HFF-Myc (cell line): ENCODE data around the gene RAPGEF5.

Experiments used
- DNase-seq: peaks from one replicate; pipeline ENCODE4 v3.0.0-alpha.2; 2011; ENCODE audit warnings: low read depth; ENCODE audit errors: extremely low read depth
- H3K4me3 ChIP-seq: replicated peaks from 2 replicates; pipeline ENCODE4 v1.5.1; 2011; ENCODE audit warnings: low read depth, mild to moderate bottlenecking, control low read depth, low read length
- TF ChIP-seq, protein P1 (sequence below): IDR thresholded peaks from 2 replicates; pipeline ENCODE4 v1.5.1; 2012; ENCODE audit warnings: mild to moderate bottlenecking, low read depth, low read length, control low read depth; ENCODE audit errors: missing control alignments

Gene RAPGEF5

DNA sequence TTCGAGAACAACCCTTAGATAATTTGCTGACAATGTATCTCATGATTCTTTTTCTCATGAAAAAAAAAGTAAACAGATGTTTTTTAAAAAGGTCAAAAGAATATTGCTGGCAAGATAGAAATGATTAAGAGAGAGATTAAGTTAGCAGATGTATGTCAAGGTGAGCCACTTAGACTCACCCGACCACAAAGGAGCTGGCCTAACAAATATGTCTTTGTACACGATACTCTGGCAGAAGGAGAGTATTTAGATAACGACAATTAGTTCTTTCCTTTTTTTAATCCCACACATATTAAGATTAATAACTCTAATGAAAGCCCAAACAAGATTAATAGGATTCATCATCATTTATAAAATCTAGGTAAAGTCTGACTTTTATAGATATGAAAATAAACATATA, 156.7 kb downstream of the RAPGEF5 start:
- H3K4me3 ChIP-seq = no peak overlapping the region
- TF ChIP-seq, protein P1, sequence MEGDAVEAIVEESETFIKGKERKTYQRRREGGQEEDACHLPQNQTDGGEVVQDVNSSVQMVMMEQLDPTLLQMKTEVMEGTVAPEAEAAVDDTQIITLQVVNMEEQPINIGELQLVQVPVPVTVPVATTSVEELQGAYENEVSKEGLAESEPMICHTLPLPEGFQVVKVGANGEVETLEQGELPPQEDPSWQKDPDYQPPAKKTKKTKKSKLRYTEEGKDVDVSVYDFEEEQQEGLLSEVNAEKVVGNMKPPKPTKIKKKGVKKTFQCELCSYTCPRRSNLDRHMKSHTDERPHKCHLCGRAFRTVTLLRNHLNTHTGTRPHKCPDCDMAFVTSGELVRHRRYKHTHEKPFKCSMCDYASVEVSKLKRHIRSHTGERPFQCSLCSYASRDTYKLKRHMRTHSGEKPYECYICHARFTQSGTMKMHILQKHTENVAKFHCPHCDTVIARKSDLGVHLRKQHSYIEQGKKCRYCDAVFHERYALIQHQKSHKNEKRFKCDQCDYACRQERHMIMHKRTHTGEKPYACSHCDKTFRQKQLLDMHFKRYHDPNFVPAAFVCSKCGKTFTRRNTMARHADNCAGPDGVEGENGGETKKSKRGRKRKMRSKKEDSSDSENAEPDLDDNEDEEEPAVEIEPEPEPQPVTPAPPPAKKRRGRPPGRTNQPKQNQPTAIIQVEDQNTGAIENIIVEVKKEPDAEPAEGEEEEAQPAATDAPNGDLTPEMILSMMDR = no peak
- DNase-seq = no peak

DNA sequence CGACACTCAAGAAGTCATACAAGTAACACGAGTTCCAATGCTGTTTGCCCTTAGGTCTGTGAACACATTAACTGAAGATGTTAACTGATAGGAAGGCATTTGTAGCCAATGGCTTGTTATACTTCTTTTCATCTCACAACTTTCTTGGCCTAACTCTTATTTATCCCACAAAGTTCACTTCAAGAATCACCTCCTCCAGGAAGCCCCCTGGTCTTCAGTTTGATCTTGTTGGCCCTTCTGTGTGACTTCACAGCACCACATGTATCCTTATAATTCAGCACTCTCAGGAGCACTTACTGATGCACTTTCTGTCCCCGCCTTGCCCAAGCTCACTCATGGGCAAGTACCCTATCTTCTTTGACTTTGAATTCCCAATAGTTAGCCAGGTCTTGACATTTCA, 159.6 kb downstream of the RAPGEF5 start:
- DNase-seq = no peak
- TF ChIP-seq, protein P1 = no peak

DNA sequence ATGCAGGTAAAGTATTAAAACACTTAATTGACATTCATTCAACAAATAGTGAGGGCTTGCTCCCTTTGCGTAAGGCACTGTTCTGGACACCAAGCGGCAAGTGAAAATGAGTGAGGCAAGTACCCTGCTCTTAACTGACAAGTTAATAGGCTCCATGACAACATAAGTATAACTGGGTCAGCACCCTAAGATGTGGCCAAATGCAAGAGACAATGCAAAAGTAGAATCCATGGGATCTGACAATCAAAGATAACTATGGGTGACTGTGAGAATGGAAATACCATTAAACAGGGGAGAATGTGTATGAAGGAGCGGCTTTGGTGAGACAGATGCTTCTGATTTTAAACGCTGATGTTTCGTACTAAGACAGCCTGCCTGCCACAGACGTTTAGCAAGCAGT, 160.5 kb downstream of the RAPGEF5 start:
- H3K4me3 ChIP-seq = no peak overlapping the region
- TF ChIP-seq, protein P1 = no peak
- DNase-seq = no peak

More for the DNA sequence above, 159.6 kb downstream of the RAPGEF5 start:
- H3K4me3 ChIP-seq = no peak overlapping the region

DNA sequence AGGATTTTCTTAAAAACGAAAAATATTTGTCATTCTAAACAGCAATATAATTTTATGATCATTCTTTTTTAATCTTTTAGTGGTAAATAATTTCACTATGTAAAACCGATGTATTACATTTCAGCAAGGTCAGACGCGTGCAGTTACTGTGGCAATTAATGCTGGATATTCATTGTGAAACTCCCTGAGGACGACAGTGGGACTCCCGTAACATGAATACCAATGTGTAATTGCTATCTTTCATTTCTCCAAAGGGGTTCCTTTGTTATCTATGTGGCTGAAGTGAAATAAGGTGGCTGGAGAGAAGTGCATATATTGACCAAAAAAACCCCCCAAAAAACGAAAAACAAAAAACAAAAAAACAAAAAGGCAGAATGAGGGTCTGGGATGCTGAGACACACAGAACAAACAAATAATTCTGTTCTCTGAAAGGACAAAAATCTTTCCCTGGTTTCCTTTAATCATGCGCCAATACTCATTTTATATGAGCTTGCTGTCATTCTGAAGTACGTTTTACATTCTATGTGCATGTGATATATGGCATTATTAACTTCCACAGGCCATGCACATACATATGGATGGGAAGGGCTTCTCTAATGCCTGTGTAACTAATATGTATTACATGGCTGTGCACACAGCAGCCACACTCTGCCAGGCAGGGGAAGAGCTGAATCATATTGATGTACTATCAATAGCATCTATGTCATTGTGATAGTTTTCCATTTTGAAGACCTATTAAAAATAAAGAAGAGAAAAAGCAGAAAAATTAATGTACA, 161.4 kb downstream of the RAPGEF5 start:
- DNase-seq = no peak
- H3K4me3 ChIP-seq = no peak overlapping the region
- TF ChIP-seq, protein P1 = no peak

DNA sequence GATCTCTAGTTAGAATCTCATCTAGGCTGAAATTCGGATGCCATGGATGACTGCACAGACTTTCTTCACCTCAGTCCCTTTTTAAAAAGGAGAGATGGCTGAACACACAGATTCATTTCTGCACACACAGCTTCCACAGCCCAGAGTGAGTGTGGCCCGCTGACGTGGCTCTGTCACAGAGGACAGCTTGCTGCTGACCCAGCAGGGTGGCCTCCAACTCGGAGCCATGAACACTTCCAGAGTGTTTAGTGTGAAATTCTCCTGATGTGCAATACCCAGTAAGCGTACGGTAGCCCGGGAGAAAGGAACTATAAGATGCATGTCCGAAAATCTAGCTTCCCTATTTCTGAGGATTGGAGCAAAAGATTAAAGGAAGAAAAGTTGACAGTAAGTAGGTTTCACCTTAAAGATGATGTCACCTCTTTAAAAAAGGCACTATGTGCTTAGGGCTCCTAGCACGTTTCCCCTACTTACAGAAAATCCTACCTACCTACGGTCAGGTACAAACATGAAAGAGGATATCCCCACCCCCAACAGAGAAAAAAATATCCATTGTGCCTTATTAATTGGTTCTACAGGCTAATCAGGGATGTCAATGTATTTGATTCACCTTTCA, 162.2 kb downstream of the RAPGEF5 start:
- DNase-seq = no peak
- TF ChIP-seq, protein P1 = no peak
- H3K4me3 ChIP-seq = no peak overlapping the region

DNA sequence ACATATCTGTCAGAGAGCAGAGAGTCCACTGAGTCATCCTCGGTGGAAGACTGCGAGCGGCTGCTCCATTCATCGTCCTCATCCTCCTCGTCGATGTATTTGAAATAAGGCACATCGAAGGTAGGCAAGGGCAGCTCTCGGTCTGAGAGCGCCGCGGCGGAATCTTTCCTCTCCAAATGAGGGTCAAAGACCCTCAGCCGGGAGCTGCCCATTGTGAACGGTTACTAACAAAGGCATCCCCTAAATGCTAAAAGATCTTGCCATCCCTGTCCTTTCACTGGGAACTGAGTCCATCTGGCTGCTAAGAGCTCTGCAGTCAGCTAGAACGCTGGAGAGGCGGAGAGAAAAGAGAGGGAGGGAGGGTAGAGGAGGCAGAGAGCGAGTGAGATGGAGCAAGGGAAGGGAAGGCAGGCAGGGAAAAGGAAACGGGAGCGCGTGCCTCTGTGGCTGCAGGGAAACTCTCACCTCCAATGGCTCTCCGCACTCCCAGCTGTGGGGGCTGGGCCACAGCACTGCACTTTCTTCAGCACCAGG, 163.4 kb downstream of the RAPGEF5 start:
- DNase-seq = no peak
- H3K4me3 ChIP-seq = no peak overlapping the region
- TF ChIP-seq, protein P1 = no peak
